Neuron (in vitro differentiated cells): ENCODE results near the gene FRMD4A.

Experiments
- H2AFZ ChIP-seq: one replicate; pipeline ENCODE4 v1.6.1; 2013; ENCODE audit warnings: low read depth, mild to moderate bottlenecking, inconsistent platforms, low read length, moderate library complexity
- H3K27me3 ChIP-seq: one replicate; pipeline ENCODE4 v1.6.1; 2013; ENCODE audit warnings: low read length; ENCODE audit not compliant: insufficient read depth
- H3K36me3 ChIP-seq: one replicate; pipeline ENCODE4 v1.6.1; 2013; ENCODE audit warnings: low read length; ENCODE audit not compliant: insufficient read depth
- H3K4me1 ChIP-seq: one replicate; pipeline ENCODE4 v1.6.1; 2013; ENCODE audit warnings: low read length; ENCODE audit not compliant: insufficient read depth
- H3K4me3 ChIP-seq: 2 replicates; pipeline ENCODE4 v1.5.1; 2013; ENCODE audit warnings: mild to moderate bottlenecking, low read length, moderate library complexity
- H3K9me3 ChIP-seq: one replicate; pipeline ENCODE4 v1.6.1; 2013; ENCODE audit warnings: low read length

FRMD4A gene

DNA sequence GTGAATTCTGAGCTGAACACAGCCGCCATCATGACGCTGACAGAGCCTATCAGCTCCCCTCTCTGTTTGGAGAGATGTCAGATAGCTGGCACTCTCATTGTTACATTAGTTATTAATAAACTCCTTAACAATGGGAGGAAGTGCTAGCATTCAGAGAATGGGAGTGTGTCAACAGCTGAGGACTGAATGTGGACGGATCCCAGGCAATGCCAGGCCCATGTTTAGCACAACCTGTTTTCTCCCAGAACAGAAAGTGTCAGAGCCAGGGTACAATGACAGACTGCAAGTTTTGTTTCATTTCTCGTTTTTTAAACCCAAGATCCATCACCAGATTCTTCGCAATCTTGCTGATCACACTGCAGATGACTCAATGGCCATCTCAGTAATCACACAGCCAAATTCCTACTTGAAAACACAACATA is 644.4 kb downstream of the FRMD4A start:
- Histone ChIP-seq H3K36me3 (peaks cover 68% of the 10 kb centered on the region), H3K4me3 (no peak overlapping the region), H3K9me3 (no peaks in the 10 kb centered on the region), H3K27me3 (no peaks in the 10 kb centered on the region), H3K4me1 (no peaks in the 10 kb centered on the region), H2AFZ (no peak overlapping the region)

DNA sequence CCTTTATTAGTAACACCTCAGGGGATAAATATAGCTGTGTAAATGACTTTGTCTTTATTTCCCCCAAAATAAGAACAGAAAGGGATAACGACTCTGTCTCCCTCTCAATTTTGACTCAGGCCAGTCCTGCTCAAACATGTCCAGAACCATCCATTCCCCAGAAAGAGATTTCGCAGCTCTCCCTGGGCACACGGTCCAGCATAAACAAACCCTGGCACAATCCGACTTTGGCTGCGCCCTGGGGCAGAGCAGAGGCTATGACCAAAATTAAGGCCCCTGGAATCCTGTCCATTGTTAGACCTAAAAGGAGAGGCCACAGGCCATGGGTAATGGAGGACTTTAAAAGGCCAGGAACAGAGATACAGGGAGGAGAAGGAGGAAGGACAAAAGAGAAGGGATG is 644.8 kb downstream of the FRMD4A start:
- Histone ChIP-seq H3K9me3 (no peaks in the 10 kb centered on the region), H3K36me3 (peaks cover 66% of the 10 kb centered on the region), H3K4me3 (no peak overlapping the region), H3K4me1 (no peaks in the 10 kb centered on the region), H2AFZ (no peak overlapping the region), H3K27me3 (no peaks in the 10 kb centered on the region)

DNA sequence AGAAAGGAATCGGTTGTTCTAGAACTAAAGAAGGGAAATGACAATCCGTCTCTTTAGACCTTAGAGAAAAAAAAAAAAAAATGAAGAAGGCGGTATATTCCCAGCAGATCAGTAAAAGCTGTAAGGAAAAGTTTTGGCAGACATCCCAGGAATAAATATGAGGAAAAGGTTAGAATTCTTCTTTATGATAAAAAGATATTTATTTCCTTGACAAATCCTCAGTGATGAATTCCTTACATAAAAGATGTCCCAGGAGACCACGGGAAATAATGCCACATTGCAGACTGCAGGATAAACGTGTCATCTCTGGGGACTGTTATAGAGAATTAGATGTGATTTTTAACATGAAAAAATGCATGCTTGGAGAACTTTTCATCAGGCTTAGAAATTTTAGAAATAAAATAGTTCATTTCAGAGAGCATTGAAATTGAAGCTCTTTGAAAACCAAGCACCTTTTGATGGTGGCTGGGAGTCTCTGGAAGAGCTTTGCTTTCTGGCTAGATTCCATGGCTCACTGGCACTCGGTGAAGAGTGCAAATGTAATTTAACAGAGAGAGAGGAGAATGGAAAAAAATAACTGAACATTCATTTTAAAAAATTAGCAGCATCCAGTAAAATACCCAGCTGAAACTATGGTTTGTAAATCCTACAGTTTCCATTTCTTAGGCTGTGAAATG is 645.8 kb downstream of the FRMD4A start:
- no peaks in the 10 kb centered on the region for H3K4me1 ChIP-seq
- H3K4me3 ChIP-seq: no peak overlapping the region
- H3K27me3 ChIP-seq: no peaks in the 10 kb centered on the region
- H2AFZ ChIP-seq: no peak overlapping the region
- H3K9me3 ChIP-seq: no peaks in the 10 kb centered on the region
- peaks cover 60% of the 10 kb centered on the region for H3K36me3 ChIP-seq

DNA sequence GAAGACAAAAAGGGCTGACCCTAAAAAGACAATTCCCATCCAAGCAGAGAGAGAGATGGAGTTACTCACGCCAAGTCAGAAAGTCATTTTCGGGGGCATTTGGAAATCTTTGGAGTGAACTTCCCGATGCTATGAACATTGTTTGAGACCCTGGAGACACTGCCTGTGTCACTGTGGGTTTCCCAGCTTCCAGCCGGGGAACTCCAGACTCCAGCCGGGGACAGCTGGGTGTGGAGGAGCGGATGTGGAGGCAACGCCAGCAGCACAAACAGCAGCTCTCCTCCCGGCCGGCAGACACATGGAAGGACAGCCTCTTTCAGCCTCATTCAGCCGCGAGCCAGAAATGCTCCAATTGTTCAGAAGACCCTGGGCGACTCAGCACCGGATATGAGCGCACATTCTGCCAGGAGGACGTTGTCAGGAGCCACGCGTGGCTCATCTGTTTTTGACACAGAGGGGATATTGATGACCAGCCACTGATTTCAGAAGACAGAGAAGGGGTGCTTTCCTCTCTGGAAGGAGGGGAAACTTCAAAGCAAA is 646.4 kb downstream of the FRMD4A start:
- no peak overlapping the region for H3K4me3 ChIP-seq
- H2AFZ ChIP-seq: no peak overlapping the region
- peaks cover 56% of the 10 kb centered on the region for H3K36me3 ChIP-seq
- no peaks in the 10 kb centered on the region for H3K9me3 ChIP-seq
- H3K27me3 ChIP-seq: no peaks in the 10 kb centered on the region
- no peaks in the 10 kb centered on the region for H3K4me1 ChIP-seq

DNA sequence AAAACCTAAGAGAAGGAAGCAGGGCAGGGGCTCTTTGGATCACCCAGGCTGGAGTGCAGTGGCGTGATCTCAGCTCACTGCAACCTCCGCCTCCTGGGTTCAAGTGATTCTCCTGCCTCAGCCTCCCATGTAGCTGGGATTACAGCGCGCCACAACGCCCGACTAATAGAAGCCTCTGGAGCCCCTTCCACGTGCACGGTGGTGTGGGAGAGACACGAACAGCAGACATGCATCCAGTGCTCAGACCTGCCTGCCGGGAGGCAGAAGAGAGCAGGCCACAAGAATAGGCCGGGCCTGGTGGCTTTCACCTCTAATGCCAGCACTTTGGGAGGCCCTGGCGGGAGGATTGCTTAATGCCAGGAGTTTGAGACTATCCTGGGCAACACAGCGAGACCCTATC is 647.7 kb downstream of the FRMD4A start:
- no peaks in the 10 kb centered on the region for H3K9me3 ChIP-seq
- no peaks in the 10 kb centered on the region for H3K27me3 ChIP-seq
- no peaks in the 10 kb centered on the region for H3K4me1 ChIP-seq
- H3K4me3 ChIP-seq: no peak overlapping the region
- H2AFZ ChIP-seq: no peak overlapping the region
- H3K36me3 ChIP-seq: peaks cover 59% of the 10 kb centered on the region

DNA sequence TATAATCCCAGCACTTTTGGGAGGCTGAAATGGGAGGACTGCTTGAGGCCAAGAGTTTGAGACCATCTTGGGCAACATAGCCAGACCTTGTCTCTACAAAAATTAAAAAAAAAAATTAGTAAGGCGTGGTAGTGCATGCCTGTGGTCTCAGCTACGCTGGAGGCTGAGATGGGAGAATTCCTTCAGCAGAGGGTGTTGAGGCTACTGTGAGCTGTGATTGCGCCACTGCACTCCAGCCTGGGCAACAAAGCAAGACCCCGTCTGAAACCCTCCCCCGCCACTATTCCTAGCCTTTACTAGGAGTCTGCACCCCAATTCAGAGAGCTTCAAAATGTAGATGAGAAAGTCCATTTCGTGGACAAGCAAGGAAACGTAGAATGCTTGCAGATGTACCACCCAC is 648.8 kb downstream of the FRMD4A start:
- no peaks in the 10 kb centered on the region for H3K27me3 ChIP-seq
- no peak overlapping the region for H2AFZ ChIP-seq
- H3K36me3 ChIP-seq: peaks cover 60% of the 10 kb centered on the region
- H3K4me3 ChIP-seq: no peak overlapping the region
- H3K9me3 ChIP-seq: no peaks in the 10 kb centered on the region
- no peaks in the 10 kb centered on the region for H3K4me1 ChIP-seq

DNA sequence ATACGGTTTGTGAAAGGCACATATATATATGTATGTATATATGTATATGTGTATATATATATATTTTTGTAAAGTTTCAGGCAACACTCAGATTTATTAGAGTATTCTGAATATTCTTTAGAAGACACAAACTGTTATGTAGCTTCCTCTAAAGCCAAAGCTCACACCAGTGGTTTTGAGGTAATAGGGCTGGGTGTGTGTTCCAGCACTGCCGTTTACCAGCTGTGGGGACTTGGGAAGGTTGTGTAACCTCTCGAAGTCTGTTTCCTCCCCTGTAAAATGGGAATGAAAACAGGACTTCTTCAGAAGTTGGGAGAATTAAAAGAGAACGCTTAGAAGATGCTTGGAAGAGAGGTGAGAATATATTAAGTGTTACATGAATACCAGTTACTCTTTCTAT is 649.2 kb downstream of the FRMD4A start:
- Histone ChIP-seq H2AFZ (no peak overlapping the region), H3K36me3 (peaks cover 64% of the 10 kb centered on the region), H3K4me1 (no peaks in the 10 kb centered on the region), H3K9me3 (no peaks in the 10 kb centered on the region), H3K4me3 (no peak overlapping the region), H3K27me3 (no peaks in the 10 kb centered on the region)

DNA sequence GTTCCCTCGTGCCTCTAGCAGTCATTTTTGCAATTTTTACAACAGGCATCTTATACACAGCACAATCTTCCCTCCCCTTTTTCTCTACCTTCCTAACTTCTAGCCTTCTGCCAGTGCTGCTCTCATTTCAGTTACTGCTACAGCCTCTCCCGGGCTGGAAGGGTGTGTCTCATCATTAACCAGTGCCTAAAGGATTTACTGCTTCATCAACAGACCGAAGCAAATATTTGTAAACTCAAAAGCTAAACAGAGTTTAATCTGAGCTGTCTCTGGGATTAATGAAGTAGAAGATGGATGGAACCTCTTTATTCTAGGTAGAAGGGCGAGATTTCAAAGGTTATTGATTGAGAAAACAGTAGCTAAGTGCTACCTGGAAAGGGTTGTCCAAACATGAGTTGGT is 649.6 kb downstream of the FRMD4A start:
- Histone ChIP-seq H3K36me3 (peaks cover 63% of the 10 kb centered on the region), H2AFZ (no peak overlapping the region), H3K9me3 (no peaks in the 10 kb centered on the region), H3K4me1 (no peaks in the 10 kb centered on the region), H3K27me3 (no peaks in the 10 kb centered on the region), H3K4me3 (no peak overlapping the region)

DNA sequence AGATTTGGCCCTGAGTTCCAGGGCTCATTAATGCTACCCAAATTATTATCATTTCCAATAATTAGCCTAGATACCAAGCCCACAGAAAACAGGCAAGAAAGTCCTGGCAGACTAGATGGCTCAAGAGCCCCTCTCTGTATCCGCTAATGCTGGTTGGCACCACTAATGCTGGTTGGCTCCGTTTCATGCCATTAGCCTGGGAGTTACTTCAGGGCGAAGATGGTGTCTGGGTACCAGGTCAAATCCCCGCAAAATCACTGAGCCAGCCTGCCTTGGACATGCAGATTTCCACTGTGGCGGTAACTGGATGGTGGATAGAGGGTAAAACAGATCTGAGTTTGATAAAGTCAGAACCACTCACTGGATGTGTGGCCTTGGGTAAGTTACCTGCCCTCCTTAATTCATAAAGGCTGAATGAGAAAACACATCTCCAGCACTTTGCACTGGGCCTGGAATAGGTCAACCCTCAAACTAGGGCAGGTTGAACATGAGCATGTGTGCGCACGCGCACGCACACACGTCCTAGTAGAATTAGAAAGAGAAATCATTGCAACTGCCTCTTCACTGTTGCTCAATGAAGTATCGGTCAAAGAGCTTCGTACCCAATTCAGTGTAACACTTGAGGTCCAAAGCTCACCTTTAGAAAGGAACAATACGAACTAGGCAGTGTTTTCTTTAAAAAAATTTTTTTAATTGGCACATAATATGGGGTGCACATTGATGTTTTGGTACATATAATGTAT is 652.5 kb downstream of the FRMD4A start:
- Histone ChIP-seq H3K4me1 (no peaks in the 10 kb centered on the region), H2AFZ (no peak overlapping the region), H3K9me3 (no peaks in the 10 kb centered on the region), H3K4me3 (no peak overlapping the region), H3K36me3 (peaks cover 56% of the 10 kb centered on the region), H3K27me3 (no peaks in the 10 kb centered on the region)

DNA sequence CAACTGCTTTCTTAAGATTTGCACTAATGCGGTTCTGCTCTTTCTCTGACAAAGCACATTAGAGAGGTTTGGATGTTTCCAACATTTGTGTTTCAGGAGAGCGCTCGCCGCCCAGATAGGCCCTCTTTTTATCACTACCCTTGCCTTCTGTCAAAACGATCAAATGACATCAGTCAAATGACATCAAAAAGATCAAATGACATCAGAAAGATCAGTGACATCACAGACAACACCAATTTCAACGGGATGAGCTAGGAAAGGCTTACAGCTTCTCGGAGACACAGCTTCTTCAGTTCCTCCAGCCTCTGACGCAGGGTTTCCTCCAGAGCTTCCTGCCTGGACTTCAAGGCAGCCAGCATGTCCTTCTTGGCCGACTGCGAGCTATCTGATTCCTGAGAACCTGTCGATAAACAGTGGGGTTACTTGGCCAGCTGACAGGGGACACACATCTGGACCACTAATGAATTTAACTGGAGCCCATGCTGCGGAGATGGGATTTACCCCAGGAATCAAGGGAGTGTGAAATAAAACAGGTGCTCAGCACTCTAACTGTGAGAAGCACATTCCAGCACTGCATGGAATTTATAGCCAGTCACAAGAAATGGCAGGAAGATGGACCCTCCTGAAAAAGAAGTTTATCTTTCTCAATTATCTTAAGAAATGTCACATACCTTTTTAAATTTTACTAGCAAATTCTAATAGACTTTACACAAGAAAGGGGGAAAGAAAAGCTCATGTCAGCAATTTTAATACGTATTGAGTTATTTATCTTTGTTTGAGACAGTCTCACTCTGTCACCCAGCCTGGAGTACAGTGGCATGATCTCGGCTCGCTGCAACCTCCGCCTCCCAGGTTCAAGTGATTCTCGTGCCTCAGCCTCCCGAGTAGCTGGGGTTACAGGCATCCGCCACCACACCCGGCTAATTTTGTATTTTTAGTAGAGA is 655.8 kb downstream of the FRMD4A start:
- peaks cover 62% of the 10 kb centered on the region for H3K36me3 ChIP-seq
- H3K27me3 ChIP-seq: no peaks in the 10 kb centered on the region
- H3K9me3 ChIP-seq: peaks cover 7% of the 10 kb centered on the region

DNA sequence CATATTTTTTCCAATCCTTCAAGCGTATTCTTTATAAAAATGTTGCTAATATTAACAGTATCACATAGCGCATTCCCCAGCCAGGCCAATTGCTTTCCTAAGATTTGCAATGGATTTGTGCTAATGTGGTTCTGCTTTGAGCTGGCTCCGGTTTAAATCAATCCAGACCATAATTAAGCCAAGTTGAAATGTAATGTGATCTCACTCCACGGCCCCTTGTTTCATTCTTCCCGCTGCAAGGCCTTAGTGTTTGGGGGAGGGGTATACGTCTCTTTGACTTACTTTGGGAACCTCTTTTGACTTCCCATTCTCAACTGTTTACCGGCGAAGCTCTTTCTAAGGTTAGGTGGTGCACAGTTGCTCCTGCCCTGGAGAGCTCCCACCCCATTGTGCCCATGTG is 657.6 kb downstream of the FRMD4A start:
- peaks cover 68% of the 10 kb centered on the region for H3K36me3 ChIP-seq
- H3K4me3 ChIP-seq: no peak overlapping the region

More for the DNA sequence above, 655.8 kb downstream of the FRMD4A start:
- Histone ChIP-seq H2AFZ (no peak overlapping the region), H3K4me3 (no peak overlapping the region), H3K4me1 (peaks cover 4% of the 10 kb centered on the region)

DNA sequence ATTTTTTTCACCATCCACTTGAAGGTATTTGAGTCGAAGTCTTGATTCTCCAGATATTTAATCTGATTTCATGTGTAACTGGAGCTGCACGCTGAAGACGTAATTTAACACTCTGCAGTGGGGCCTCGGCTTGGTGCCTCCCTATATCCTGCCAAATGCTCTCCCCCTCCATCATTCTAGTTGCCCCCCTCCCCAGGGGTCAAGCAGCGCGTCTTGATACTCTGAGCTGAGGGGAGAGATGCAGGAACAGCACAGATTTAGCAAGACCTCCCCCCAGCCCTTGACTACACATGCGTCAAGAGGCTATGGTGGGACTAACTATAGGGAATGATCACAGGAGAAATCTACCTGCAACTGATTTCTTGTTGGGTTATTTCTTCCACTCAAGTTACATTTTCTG is 658.2 kb downstream of the FRMD4A start:
- Histone ChIP-seq H2AFZ (no peak overlapping the region), H3K27me3 (no peaks in the 10 kb centered on the region), H3K4me3 (no peak overlapping the region), H3K9me3 (peaks cover 7% of the 10 kb centered on the region), H3K4me1 (peaks cover 4% of the 10 kb centered on the region), H3K36me3 (peaks cover 69% of the 10 kb centered on the region)

More for the DNA sequence above, 657.6 kb downstream of the FRMD4A start:
- H3K9me3 ChIP-seq: peaks cover 7% of the 10 kb centered on the region
- H2AFZ ChIP-seq: no peak overlapping the region
- H3K27me3 ChIP-seq: no peaks in the 10 kb centered on the region
- H3K4me1 ChIP-seq: peaks cover 4% of the 10 kb centered on the region

DNA sequence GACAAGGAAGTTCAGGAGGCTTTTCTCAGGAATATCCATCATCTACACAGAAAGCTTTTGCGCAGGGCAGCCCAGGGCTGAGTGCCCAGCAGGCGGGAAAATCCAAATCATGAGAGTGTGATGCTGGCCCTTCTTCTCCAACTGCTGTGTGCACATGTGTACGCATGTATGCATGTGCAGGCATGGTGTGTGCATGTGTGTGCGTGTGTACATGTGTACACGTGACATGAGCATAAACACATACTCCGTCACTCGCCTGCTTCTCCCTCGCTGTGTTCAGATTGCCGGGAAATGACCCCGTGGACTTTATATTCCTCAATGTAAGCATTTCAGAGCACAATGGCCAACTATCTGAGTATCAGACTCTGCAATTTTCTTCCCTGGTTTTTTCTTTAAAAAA is 658.8 kb downstream of the FRMD4A start:
- H2AFZ ChIP-seq: no peak overlapping the region
- H3K36me3 ChIP-seq: peaks cover 66% of the 10 kb centered on the region
- no peaks in the 10 kb centered on the region for H3K27me3 ChIP-seq
- peaks cover 4% of the 10 kb centered on the region for H3K4me1 ChIP-seq
- H3K9me3 ChIP-seq: peaks cover 7% of the 10 kb centered on the region
- no peak overlapping the region for H3K4me3 ChIP-seq
